DND-41 (cell line): ENCODE measurements around the gene GPRASP3.
"Not testable (repeated sequence)": the region's sequence is repeated elsewhere in the genome, so short reads cannot be mapped to it uniquely, and the experiment has no call there.

Source experiments
- EZH2 ChIP-seq: IDR thresholded peaks from 3 replicates; pipeline ENCODE4 v1.6.1; 2012; ENCODE audit warnings: borderline replicate concordance, low read depth, mild to moderate bottlenecking, moderate library complexity, low read length, inconsistent platforms; ENCODE audit not compliant: severe bottlenecking
- TF ChIP-seq, protein P1 (sequence below): IDR thresholded peaks from 2 replicates; pipeline ENCODE4 v1.5.1; 2012; ENCODE audit warnings: borderline replicate concordance, low read length, moderate library complexity, mild to moderate bottlenecking; ENCODE audit not compliant: poor library complexity, severe bottlenecking; ENCODE audit errors: extremely low read depth

DNA sequence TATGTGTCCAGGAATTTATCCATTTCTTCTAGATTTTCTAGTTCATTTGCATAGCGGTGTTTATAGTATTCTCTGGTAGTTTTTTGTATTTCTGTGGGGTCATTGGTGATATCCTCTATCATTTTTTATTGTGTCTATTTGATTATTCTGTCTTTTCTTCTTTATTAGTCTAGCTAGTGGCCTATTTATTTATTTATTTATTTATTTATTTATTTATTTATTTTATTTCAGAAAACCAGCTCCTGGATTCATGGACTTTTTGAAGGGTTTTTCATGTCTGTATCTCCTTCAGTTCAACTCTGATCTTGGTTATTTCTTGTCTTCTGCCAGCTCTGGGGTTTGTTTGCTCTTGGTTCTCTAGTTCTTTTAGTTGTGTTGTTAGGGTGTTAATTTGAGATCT lies 43.1 kb upstream of the GPRASP3 start:
- not testable (repeated sequence) for TF ChIP-seq EZH2
- TF ChIP-seq, protein P1, sequence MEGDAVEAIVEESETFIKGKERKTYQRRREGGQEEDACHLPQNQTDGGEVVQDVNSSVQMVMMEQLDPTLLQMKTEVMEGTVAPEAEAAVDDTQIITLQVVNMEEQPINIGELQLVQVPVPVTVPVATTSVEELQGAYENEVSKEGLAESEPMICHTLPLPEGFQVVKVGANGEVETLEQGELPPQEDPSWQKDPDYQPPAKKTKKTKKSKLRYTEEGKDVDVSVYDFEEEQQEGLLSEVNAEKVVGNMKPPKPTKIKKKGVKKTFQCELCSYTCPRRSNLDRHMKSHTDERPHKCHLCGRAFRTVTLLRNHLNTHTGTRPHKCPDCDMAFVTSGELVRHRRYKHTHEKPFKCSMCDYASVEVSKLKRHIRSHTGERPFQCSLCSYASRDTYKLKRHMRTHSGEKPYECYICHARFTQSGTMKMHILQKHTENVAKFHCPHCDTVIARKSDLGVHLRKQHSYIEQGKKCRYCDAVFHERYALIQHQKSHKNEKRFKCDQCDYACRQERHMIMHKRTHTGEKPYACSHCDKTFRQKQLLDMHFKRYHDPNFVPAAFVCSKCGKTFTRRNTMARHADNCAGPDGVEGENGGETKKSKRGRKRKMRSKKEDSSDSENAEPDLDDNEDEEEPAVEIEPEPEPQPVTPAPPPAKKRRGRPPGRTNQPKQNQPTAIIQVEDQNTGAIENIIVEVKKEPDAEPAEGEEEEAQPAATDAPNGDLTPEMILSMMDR, result not testable (repeated sequence)
